Measurements from ENCODE around the gene TAS2R1. TPM values are rescaled to one million over a fixed set of nuclear protein-coding genes. Genes with fewer than 3 reads are reported as not detected.

The TAS2R1 gene
- polyA plus RNA-seq, 1 experiment, result 0.06 TPM

DNA sequence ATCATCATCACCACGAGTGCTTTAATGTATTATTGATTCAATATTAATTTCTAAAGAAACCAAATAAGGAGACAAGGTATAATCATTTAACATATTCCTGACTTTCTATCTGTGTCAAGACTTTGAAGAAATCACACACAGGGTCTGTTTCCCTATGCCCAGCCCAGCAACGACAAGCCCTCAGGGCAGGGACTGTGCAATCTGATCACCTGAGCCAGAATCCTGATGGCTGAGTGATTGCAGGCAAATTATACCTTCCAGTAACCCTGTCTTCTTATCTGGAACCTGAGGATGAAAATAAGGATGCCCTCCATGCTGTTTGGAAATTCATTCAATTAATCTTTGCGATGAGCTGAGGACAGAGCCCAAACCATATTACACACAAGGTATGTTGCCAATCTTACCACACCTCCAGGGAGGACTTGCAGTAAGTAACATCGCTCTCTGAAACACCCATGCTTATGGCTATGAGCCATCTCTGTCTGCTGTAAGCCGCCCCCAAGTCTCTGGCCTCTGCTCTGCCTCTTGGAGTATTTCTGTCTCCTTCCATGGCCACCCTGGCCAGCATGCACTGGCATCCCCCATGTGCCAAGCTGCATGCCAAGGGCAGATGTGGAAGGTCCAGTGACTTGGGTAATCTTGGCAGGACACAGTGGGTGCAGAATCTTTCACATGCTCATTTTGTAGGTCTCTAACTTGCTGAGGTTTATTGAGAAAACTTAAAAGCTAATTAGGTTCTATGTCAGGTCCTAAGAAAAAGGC lies 10.6 kb downstream of the TAS2R1 start:
- POLR2A ChIA-PET, result no interaction called here

DNA sequence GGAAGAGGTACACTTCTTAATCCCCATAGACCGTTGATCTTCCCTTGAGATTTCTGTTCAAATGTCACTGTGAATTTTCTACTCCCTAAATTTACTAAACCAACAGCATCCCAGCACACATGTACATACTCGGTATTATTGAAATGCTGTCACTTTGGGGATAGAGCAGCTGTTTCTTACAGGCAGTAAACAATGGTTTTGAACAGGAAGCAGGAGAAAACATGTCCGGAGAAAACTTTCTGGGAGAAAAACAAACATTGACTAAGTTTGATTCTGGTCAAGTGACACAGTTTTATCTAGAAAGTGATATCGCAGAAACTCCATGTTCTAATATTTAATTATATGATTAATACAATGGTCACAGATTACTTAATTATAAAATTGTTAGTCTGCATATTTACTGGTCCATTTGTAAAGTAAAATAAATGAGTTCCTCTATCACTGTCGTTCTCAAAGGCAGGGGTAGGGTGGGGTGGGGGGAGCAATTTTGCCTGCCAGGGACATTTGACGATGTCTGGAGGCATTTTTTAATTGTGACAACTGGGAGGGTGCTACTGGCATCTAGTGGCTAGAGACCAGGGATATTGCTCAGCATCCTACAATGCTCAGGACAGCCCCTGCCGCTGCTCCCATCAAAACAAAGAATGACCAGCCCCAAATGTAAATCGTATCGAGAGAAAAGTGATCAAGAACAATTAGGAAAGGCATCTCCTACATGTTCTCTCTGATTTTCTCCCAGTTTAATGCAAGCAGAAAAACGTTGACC lies 12.2 kb downstream of the TAS2R1 start:
- Histone ChIP-seq H3K27me3 (ENCODE audit: control insufficient read depth, insufficient read depth, low read length) (no peaks in the 10 kb centered on the region), H3K36me3 (ENCODE audit: control insufficient read depth, insufficient read depth, low read length) (no peaks in the 10 kb centered on the region), H3K4me3 (ENCODE audit: low read depth, low read length) (no peak overlapping the region)
- TF ChIP-seq, protein P1, sequence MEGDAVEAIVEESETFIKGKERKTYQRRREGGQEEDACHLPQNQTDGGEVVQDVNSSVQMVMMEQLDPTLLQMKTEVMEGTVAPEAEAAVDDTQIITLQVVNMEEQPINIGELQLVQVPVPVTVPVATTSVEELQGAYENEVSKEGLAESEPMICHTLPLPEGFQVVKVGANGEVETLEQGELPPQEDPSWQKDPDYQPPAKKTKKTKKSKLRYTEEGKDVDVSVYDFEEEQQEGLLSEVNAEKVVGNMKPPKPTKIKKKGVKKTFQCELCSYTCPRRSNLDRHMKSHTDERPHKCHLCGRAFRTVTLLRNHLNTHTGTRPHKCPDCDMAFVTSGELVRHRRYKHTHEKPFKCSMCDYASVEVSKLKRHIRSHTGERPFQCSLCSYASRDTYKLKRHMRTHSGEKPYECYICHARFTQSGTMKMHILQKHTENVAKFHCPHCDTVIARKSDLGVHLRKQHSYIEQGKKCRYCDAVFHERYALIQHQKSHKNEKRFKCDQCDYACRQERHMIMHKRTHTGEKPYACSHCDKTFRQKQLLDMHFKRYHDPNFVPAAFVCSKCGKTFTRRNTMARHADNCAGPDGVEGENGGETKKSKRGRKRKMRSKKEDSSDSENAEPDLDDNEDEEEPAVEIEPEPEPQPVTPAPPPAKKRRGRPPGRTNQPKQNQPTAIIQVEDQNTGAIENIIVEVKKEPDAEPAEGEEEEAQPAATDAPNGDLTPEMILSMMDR (IDR thresholded peaks at IDR 0.05; ENCODE audit: insufficient read depth, low read depth, low read length), result no peak
- ChIA-PET CTCF (interaction anchor here (1.0 to 2.3 kb wide), 4 partner anchors 9 to 73 kb away, joined by 3 to 6 read pairs (median 4); no protein-coding TSS in a partner anchor), POLR2A (no interaction called here)
- no peak for DNase-seq (ENCODE audit: low read depth)

More for the DNA sequence above, 10.6 kb downstream of the TAS2R1 start:
- Histone ChIP-seq H3K4me3 (ENCODE audit: low read depth, low read length) (no peak overlapping the region), H3K36me3 (ENCODE audit: control insufficient read depth, insufficient read depth, low read length) (no peaks in the 10 kb centered on the region), H3K27me3 (ENCODE audit: control insufficient read depth, insufficient read depth, low read length) (no peaks in the 10 kb centered on the region)
- DNase-seq (ENCODE audit: low read depth), result no peak
- CTCF ChIA-PET, result no interaction called here
- TF ChIP-seq, protein P1 (IDR thresholded peaks at IDR 0.05; ENCODE audit: insufficient read depth, low read depth, low read length), result no peak

DNA sequence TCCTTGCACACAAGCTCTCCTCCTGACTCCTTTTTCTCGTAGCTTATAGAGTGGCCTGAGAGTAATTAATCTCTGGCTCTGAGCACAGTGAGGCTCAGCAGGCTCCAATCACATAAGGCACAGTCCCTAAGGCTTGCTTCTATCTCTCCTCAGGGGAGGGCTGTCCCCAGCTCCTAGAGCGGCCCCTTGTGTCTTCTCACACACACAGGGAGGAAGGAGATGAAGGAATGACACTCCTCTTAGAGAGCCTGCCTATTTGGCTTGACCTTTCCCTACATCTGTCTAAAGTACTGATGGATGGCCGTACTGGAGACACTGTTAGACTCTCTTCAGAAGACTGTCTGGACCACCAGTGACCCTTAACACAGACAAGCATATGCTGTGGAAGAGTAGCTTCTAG lies 12.9 kb downstream of the TAS2R1 start:
- Histone ChIP-seq H3K27me3 (ENCODE audit: control insufficient read depth, insufficient read depth, low read length) (no peaks in the 10 kb centered on the region), H3K36me3 (ENCODE audit: control insufficient read depth, insufficient read depth, low read length) (no peaks in the 10 kb centered on the region), H3K4me3 (ENCODE audit: low read depth, low read length) (no peak overlapping the region)
- no peak for DNase-seq (ENCODE audit: low read depth)
- CTCF ChIA-PET, result interaction anchor here (0.5 to 2.3 kb wide), 6 partner anchors 9 to 350 kb away, joined by 3 to 6 read pairs (median 3); no protein-coding TSS in a partner anchor
- TF ChIP-seq, protein P1 (IDR thresholded peaks at IDR 0.05; ENCODE audit: insufficient read depth, low read depth, low read length), result 0 out of 2 replicates have a peak, but pooled peaks have one; percentile 24
- POLR2A ChIA-PET, result no interaction called here

DNA sequence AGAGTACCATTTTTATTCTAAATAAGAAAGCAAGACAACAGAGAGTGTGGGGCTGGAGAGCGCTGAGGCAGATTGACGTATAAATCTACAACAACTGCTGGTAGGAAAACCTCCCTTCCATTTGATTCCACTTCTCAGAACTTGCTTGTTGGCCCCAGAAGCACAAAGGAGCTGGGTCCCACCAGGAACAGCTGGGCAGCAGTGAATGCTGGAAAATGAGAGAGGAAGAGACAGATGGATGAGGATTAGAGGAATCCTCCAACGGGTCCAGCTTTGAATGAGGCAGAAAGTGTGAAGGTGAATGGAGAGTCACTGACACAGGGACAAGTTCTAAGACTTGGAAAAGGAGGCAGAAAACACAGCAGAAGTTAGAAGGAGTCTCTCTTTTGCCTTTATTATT lies 14.8 kb downstream of the TAS2R1 start:
- ChIA-PET POLR2A (no interaction called here), CTCF (interaction anchor here (1.0 to 2.3 kb wide), 2 partner anchors 10 to 18 kb away, joined by 3 to 6 read pairs; no protein-coding TSS in a partner anchor)
- H3K36me3 ChIP-seq (ENCODE audit: control insufficient read depth, insufficient read depth, low read length), result no peaks in the 10 kb centered on the region
- TF ChIP-seq, protein P1 (IDR thresholded peaks at IDR 0.05; ENCODE audit: insufficient read depth, low read depth, low read length), result no peak
- DNase-seq (ENCODE audit: low read depth), result no peak
- H3K4me3 ChIP-seq (ENCODE audit: low read depth, low read length), result no peak overlapping the region
- H3K27me3 ChIP-seq (ENCODE audit: control insufficient read depth, insufficient read depth, low read length), result no peaks in the 10 kb centered on the region

DNA sequence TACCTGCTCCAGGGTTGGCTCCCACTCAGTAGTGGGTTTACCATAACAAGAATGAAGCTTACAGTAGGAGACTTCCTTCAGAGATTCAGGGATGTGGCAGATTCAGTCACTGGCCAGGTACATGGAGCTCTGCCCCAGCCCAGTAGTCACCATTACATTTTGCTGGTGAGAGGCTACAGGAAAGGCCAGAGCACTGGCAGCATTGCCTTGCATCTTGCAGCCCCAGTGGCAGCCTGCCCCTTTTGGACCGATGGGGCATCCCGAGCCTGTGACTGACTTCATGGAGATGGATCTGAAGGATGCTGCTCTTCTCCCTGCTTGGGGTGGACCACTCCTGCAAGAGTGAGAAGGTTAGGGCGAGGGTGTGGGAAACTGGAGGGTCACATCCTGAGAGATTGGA lies 16.8 kb downstream of the TAS2R1 start:
- TF ChIP-seq, protein P1 (IDR thresholded peaks at IDR 0.05; ENCODE audit: insufficient read depth, low read depth, low read length), result no peak
- CTCF ChIA-PET, result interaction anchor here (1.1 kb wide), 1 partner anchor 11 kb away, joined by 4 read pairs; no protein-coding TSS in a partner anchor
- no peaks in the 10 kb centered on the region for H3K27me3 ChIP-seq (ENCODE audit: control insufficient read depth, insufficient read depth, low read length)
- no peaks in the 10 kb centered on the region for H3K36me3 ChIP-seq (ENCODE audit: control insufficient read depth, insufficient read depth, low read length)
- no peak for DNase-seq (ENCODE audit: low read depth)
- no peak overlapping the region for H3K4me3 ChIP-seq (ENCODE audit: low read depth, low read length)
- POLR2A ChIA-PET, result no interaction called here
